HG02938 (cell line): ENCODE data around the gene HERC5.
A peak's percentile ranks its signal among the peaks of the same experiment; 100 is the strongest.
"Not testable (repeated sequence)": the region's sequence is repeated elsewhere in the genome, so short reads cannot be mapped to it uniquely, and the experiment has no call there.

Source experiments
- ATAC-seq: cut with Tn5 transposase; IDR thresholded peaks from one replicate; pipeline ENCODE4 v1.9.1; 2021; ENCODE audit warnings: mild to moderate bottlenecking, moderate library complexity; ENCODE audit not compliant: unreplicated experiment

Gene HERC5

GRCh38 chr4:88447371-88448095, 9.4 kb upstream of the HERC5 start:
- no peak for ATAC-seq

GRCh38 chr4:88448211-88448765, 8.6 kb upstream of the HERC5 start:
- ATAC-seq, result not testable (repeated sequence)

- no peak for ATAC-seq
Measured at GRCh38 chr4:88448889-88449288, 8.0 kb upstream of the HERC5 start.

GRCh38 chr4:88449290-88449689, 7.6 kb upstream of the HERC5 start:
- ATAC-seq, result no peak

- ATAC-seq, result no peak
Measured at GRCh38 chr4:88451205-88451604, 5.7 kb upstream of the HERC5 start.

- ATAC-seq, result no peak
Measured at GRCh38 chr4:88452912-88453311, 4.0 kb upstream of the HERC5 start.

GRCh38 chr4:88457307-88458103, 586 bp downstream of the HERC5 start:
- ATAC-seq, result peak; percentile 48

- ATAC-seq, result no peak
Measured at GRCh38 chr4:88458104-88458740, 1.3 kb downstream of the HERC5 start.

GRCh38 chr4:88465653-88466192, 8.8 kb downstream of the HERC5 start:
- no peak for ATAC-seq

GRCh38 chr4:88467392-88467791, 10.5 kb downstream of the HERC5 start:
- ATAC-seq, result no peak

GRCh38 chr4:88477229-88477860, 20.4 kb downstream of the HERC5 start:
- ATAC-seq, result no peak

GRCh38 chr4:88478247-88478646, 21.3 kb downstream of the HERC5 start:
- no peak for ATAC-seq

GRCh38 chr4:88481537-88481936, 24.6 kb downstream of the HERC5 start:
- no peak for ATAC-seq

- ATAC-seq, result no peak
Measured at GRCh38 chr4:88489100-88489761, 32.3 kb downstream of the HERC5 start.

GRCh38 chr4:88497859-88498409, 41.0 kb downstream of the HERC5 start:
- no peak for ATAC-seq

GRCh38 chr4:88503344-88503743, 46.4 kb downstream of the HERC5 start:
- ATAC-seq, result no peak

- ATAC-seq, result no peak
Measured at GRCh38 chr4:88511236-88511635, 54.3 kb downstream of the HERC5 start.

GRCh38 chr4:88514557-88515511, 57.9 kb downstream of the HERC5 start:
- ATAC-seq, result no peak

- ATAC-seq, result no peak
Measured at GRCh38 chr4:88516746-88517145, 59.8 kb downstream of the HERC5 start.
